ENCODE data around the gene SIRT4.
"Not testable (repeated sequence)": the region's sequence is repeated elsewhere in the genome, so short reads cannot be mapped to it uniquely, and the experiment has no call there.

Gene SIRT4

GRCh38 chr12:120336392-120336791 is 34.3 kb downstream of the SIRT4 start:
- FAIRE-seq: not testable (repeated sequence)

GRCh38 chr12:120337730-120338129 is 35.6 kb downstream of the SIRT4 start:
- FAIRE-seq: no peak

GRCh38 chr12:120339256-120339655 is 37.1 kb downstream of the SIRT4 start:
- FAIRE-seq: no peak

GRCh38 chr12:120342175-120343038 is 40.3 kb downstream of the SIRT4 start:
- no peak for FAIRE-seq

- FAIRE-seq: no peak
Measured at GRCh38 chr12:120343039-120343537, 41.0 kb downstream of the SIRT4 start.

GRCh38 chr12:120343692-120344091 is 41.6 kb downstream of the SIRT4 start:
- no peak for FAIRE-seq

GRCh38 chr12:120346031-120346430 is 43.9 kb downstream of the SIRT4 start:
- no peak for FAIRE-seq

- FAIRE-seq: no peak
Measured at GRCh38 chr12:120346681-120347080, 44.6 kb downstream of the SIRT4 start.

GRCh38 chr12:120347766-120348165 is 45.6 kb downstream of the SIRT4 start:
- no peak for FAIRE-seq

- no peak for FAIRE-seq
Measured at GRCh38 chr12:120350576-120351350, 48.6 kb downstream of the SIRT4 start.

GRCh38 chr12:120352117-120352516 is 50.0 kb downstream of the SIRT4 start:
- FAIRE-seq: no peak

GRCh38 chr12:120353136-120353535 is 51.0 kb downstream of the SIRT4 start:
- FAIRE-seq: no peak

GRCh38 chr12:120353556-120354317 is 51.6 kb downstream of the SIRT4 start:
- FAIRE-seq: no peak

- FAIRE-seq: peak; percentile 96
Measured at GRCh38 chr12:120356567-120357030, 54.5 kb downstream of the SIRT4 start.

- no peak for FAIRE-seq
Measured at GRCh38 chr12:120357104-120357503, 55.0 kb downstream of the SIRT4 start.

GRCh38 chr12:120358412-120359100 is 56.4 kb downstream of the SIRT4 start:
- no peak for FAIRE-seq

GRCh38 chr12:120359128-120359527 is 57.0 kb downstream of the SIRT4 start:
- FAIRE-seq: no peak

- peak; percentile 56 for FAIRE-seq
Measured at GRCh38 chr12:120361506-120362208, 59.5 kb downstream of the SIRT4 start.
